ENCODE measurements around the gene ARHGAP6.

- TF ChIP-seq CTCF (conservative IDR thresholded peaks at IDR 0.05 in 1 of 2, IDR thresholded peaks at IDR 0.05 in 1 of 2; ENCODE audit: extremely low read depth in 1 of 2, insufficient read depth in 1 of 2, low read depth in 1 of 2, low read length in 2 of 2): no peak
- TF ChIP-seq EZH2 (IDR thresholded peaks at IDR 0.05; ENCODE audit: borderline replicate concordance, low read length): no peak
These were observed 249.1 kb downstream of the ARHGAP6 start for GRCh38 chrX:11416600-11416999.

Data from mammary epithelial cell (primary cell).